MM.1S (cell line): ENCODE results near the gene PLEKHB1.
A peak's percentile ranks its signal among the peaks of the same experiment; 100 is the strongest.

Source experiments
- DNase-seq: peaks from one replicate; pipeline ENCODE4 v3.0.0-alpha.2; 2015
- H2AFZ ChIP-seq: fragments of 300-600 bp; sonication (generic); 2 replicates; pipeline ENCODE4 v1.6.0; 2016; ENCODE audit warnings: antibody characterized with exemption, low read length
- H3F3A ChIP-seq: fragments of 300-600 bp; sonication (generic); 2 replicates; pipeline ENCODE4 v1.6.1; 2016; ENCODE audit warnings: mild to moderate bottlenecking, antibody characterized with exemption, low read length, moderate library complexity, mixed read lengths; ENCODE audit not compliant: insufficient read depth
- H3K27ac ChIP-seq: fragments of 300-600 bp; sonication (generic); 2 replicates; pipeline ENCODE4 v1.5.1; 2016; ENCODE audit warnings: mild to moderate bottlenecking, low read length
- H3K27me3 ChIP-seq: fragments of 300-600 bp; sonication (generic); replicated peaks from 2 replicates; pipeline ENCODE4 v1.6.0; 2016; ENCODE audit warnings: low read length; ENCODE audit not compliant: insufficient read depth
- H3K36me3 ChIP-seq: fragments of 300-600 bp; sonication (generic); replicated peaks from 2 replicates; pipeline ENCODE4 v1.6.1; 2016; ENCODE audit warnings: mild to moderate bottlenecking, low read length, mixed read lengths; ENCODE audit not compliant: insufficient read depth
- H3K4me1 ChIP-seq: fragments of 300-600 bp; sonication (generic); 2 replicates; pipeline ENCODE4 v1.6.1; 2016; ENCODE audit warnings: low read length, mixed read lengths
- H3K4me2 ChIP-seq: fragments of 300-600 bp; sonication (generic); 2 replicates; pipeline ENCODE4 v1.6.0; 2016; ENCODE audit warnings: low read depth, low read length
- H3K4me3 ChIP-seq: fragments of 300-600 bp; sonication (generic); 2 replicates; pipeline ENCODE4 v1.5.1; 2016; ENCODE audit warnings: low read length, mixed read lengths
- H3K79me2 ChIP-seq: fragments of 300-600 bp; sonication (generic); 2 replicates; pipeline ENCODE4 v1.6.1; 2016; ENCODE audit warnings: mixed run types, low read length, mixed read lengths
- H3K9ac ChIP-seq: fragments of 300-600 bp; sonication (generic); 2 replicates; pipeline ENCODE4 v1.6.1; 2016; ENCODE audit warnings: low read length, mixed read lengths
- H3K9me2 ChIP-seq: fragments of 300-600 bp; sonication (generic); replicated peaks from 2 replicates; pipeline ENCODE4 v1.6.1; 2016; ENCODE audit warnings: mild to moderate bottlenecking, low read length, mixed read lengths; ENCODE audit not compliant: insufficient read depth
- H3K9me3 ChIP-seq: fragments of 300-600 bp; sonication (generic); replicated peaks from 2 replicates; pipeline ENCODE4 v1.6.1; 2016; ENCODE audit warnings: mild to moderate bottlenecking, low read length, mixed read lengths; ENCODE audit not compliant: insufficient read depth
- H4K20me1 ChIP-seq: fragments of 300-600 bp; sonication (generic); 2 replicates; pipeline ENCODE4 v1.6.1; 2016; ENCODE audit warnings: mild to moderate bottlenecking, low read length, moderate library complexity, mixed read lengths; ENCODE audit not compliant: insufficient read depth
- EZH2 ChIP-seq: fragments of 300-600 bp; sonication (generic); optimal IDR thresholded peaks from 2 replicates; pipeline ENCODE3; 2017; ENCODE audit warnings: low read depth, mild to moderate bottlenecking, antibody characterized with exemption, low read length, mixed read lengths
- EZH2phosphoT487 ChIP-seq: fragments of 300-600 bp; sonication (generic); IDR thresholded peaks from 2 replicates; pipeline ENCODE4 v1.6.1; 2018; ENCODE audit warnings: antibody characterized with exemption, low read length
- TF ChIP-seq, protein P1 (sequence below): fragments of 300-600 bp; sonication (generic); IDR thresholded peaks from 2 replicates; pipeline ENCODE4 v1.5.1; 2016; ENCODE audit warnings: antibody characterized with exemption, low read length, mixed read lengths

The PLEKHB1 gene

GRCh38 chr11:73660497-73661034, 14.2 kb downstream of the PLEKHB1 start:
- H3K4me1 ChIP-seq: no peaks in the 10 kb centered on the region
- no peaks in the 10 kb centered on the region for H3K9me3 ChIP-seq
- TF ChIP-seq EZH2phosphoT487 (no peak), EZH2 (no peak)
- TF ChIP-seq, protein P1, sequence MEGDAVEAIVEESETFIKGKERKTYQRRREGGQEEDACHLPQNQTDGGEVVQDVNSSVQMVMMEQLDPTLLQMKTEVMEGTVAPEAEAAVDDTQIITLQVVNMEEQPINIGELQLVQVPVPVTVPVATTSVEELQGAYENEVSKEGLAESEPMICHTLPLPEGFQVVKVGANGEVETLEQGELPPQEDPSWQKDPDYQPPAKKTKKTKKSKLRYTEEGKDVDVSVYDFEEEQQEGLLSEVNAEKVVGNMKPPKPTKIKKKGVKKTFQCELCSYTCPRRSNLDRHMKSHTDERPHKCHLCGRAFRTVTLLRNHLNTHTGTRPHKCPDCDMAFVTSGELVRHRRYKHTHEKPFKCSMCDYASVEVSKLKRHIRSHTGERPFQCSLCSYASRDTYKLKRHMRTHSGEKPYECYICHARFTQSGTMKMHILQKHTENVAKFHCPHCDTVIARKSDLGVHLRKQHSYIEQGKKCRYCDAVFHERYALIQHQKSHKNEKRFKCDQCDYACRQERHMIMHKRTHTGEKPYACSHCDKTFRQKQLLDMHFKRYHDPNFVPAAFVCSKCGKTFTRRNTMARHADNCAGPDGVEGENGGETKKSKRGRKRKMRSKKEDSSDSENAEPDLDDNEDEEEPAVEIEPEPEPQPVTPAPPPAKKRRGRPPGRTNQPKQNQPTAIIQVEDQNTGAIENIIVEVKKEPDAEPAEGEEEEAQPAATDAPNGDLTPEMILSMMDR: no peak
- no peaks in the 10 kb centered on the region for H3F3A ChIP-seq
- H3K27me3 ChIP-seq: no peaks in the 10 kb centered on the region
- H2AFZ ChIP-seq: peak overlapping the region; percentile 46
- no peaks in the 10 kb centered on the region for H3K9me2 ChIP-seq
- H3K36me3 ChIP-seq: no peaks in the 10 kb centered on the region
- H3K4me2 ChIP-seq: peak overlapping the region; percentile 85
- no peak for DNase-seq
- H3K4me3 ChIP-seq: peak overlapping the region; percentile 13; the same call in 1 of the 2 replicates
- H4K20me1 ChIP-seq: no peaks in the 10 kb centered on the region
- H3K27ac ChIP-seq: no peak overlapping the region
- no peak overlapping the region for H3K9ac ChIP-seq
- no peaks in the 10 kb centered on the region for H3K79me2 ChIP-seq

- Histone ChIP-seq H3K4me2 (peak overlapping the region; percentile 85), H3K4me3 (peak overlapping the region; percentile 35; the same call in 1 of the 2 replicates), H3K9me2 (no peaks in the 10 kb centered on the region), H3K9me3 (no peaks in the 10 kb centered on the region), H3K27ac (no peak overlapping the region), H2AFZ (peak overlapping the region; percentile 46), H3K27me3 (no peaks in the 10 kb centered on the region), H3K4me1 (no peaks in the 10 kb centered on the region), H3F3A (no peaks in the 10 kb centered on the region), H3K79me2 (no peaks in the 10 kb centered on the region), H4K20me1 (no peaks in the 10 kb centered on the region), H3K9ac (no peak overlapping the region; the same call in 1 of the 2 replicates), H3K36me3 (no peaks in the 10 kb centered on the region)
- TF ChIP-seq EZH2phosphoT487: no peak
- TF ChIP-seq EZH2: no peak
- TF ChIP-seq, protein P1: peak; percentile 92
- peak; percentile 80 for DNase-seq
These were observed 14.8 kb downstream of the PLEKHB1 start for GRCh38 chr11:73661035-73661628.

GRCh38 chr11:73662445-73663157, 16.2 kb downstream of the PLEKHB1 start:
- Histone ChIP-seq H3K27me3 (no peaks in the 10 kb centered on the region), H3K4me2 (no peak overlapping the region), H4K20me1 (no peaks in the 10 kb centered on the region), H3K9ac (no peak overlapping the region), H3K4me1 (no peaks in the 10 kb centered on the region), H3K79me2 (no peaks in the 10 kb centered on the region), H3K36me3 (no peaks in the 10 kb centered on the region), H3F3A (no peaks in the 10 kb centered on the region), H3K9me3 (no peaks in the 10 kb centered on the region), H2AFZ (no peak overlapping the region), H3K27ac (no peak overlapping the region), H3K4me3 (no peak overlapping the region), H3K9me2 (no peaks in the 10 kb centered on the region)
- DNase-seq: no peak
- TF ChIP-seq, protein P1: no peak
- TF ChIP-seq EZH2: no peak
- no peak for TF ChIP-seq EZH2phosphoT487
